Naive thymus-derived CD4-positive, alpha-beta T cell (primary cell): ENCODE measurements around the gene ABCB11. TPM values are rescaled to one million over a fixed set of nuclear protein-coding genes. Genes with fewer than 3 reads are reported as not detected.
A peak's percentile ranks its signal among the peaks of the same experiment; 100 is the strongest.

ENCODE experiments used
- ATAC-seq: fragments of 150-1000 bp; cut with Tn5 transposase; 2 replicates; pipeline ENCODE4 v1.10.0; 2021; ENCODE audit warnings: mild to moderate bottlenecking, moderate library complexity
- CTCF ChIA-PET: fragments of 350-600 bp; sonication (Branson Sonifier 250); formaldehyde crosslinking; loops from one replicate; lab custom pipeline; 2021; ENCODE audit warnings: antibody characterized with exemption; lab: Charles Lee
- POLR2A ChIA-PET: fragments of 350-600 bp; sonication (Branson Sonifier 250); formaldehyde crosslinking; loops from one replicate; lab custom pipeline; 2021; ENCODE audit warnings: antibody characterized with exemption, inconsistent platforms; lab: Charles Lee
- DNase-seq, 9 donors: peaks; one replicate each; pipeline versions ENCODE4 v3.0.0 to v3.0.0-alpha.2; 2020 to 2022; ENCODE audit warnings: mixed read lengths in 1 of 9
- H3K27ac ChIP-seq: one replicate; pipeline ENCODE4 v1.7.0; 2013; ENCODE audit warnings: mild to moderate bottlenecking, low read depth, low read length, moderate library complexity
- H3K27me3 ChIP-seq, 2 donors: one replicate each; pipeline ENCODE4 v1.7.0; 2013; ENCODE audit warnings: low read length in 2 of 2, mild to moderate bottlenecking in 2 of 2, moderate library complexity in 2 of 2; ENCODE audit not compliant: control insufficient read depth in 2 of 2, insufficient read depth in 2 of 2
- H3K36me3 ChIP-seq, 3 experiments: 1 replicate in 2 of 3; 2 replicates in 1 of 3; pipeline ENCODE4 v1.7.0; 2013; ENCODE audit warnings: low read length in 3 of 3, mild to moderate bottlenecking in 3 of 3, moderate library complexity in 1 of 3; ENCODE audit not compliant: insufficient read depth in 3 of 3, control insufficient read depth in 2 of 3
- H3K4me1 ChIP-seq, 2 donors: one replicate each; pipeline ENCODE4 v1.7.0; 2013; ENCODE audit warnings: low read length in 2 of 2, mild to moderate bottlenecking in 2 of 2, moderate library complexity in 1 of 2; ENCODE audit not compliant: control insufficient read depth in 2 of 2, insufficient read depth in 2 of 2
- H3K4me3 ChIP-seq: 2 replicates; pipeline ENCODE4 v1.7.0; 2013; ENCODE audit warnings: mild to moderate bottlenecking, low read length
- H3K9me3 ChIP-seq, 3 experiments: 1 replicate in 2 of 3; 2 replicates in 1 of 3; pipeline ENCODE4 v1.7.0; 2013; ENCODE audit warnings: low read length in 3 of 3; ENCODE audit not compliant: control insufficient read depth in 2 of 3
- H3K27ac Mint-ChIP-seq, 9 donors: one replicate each; pipeline ENCODE4 v1.8.0; 2020 to 2022; ENCODE audit warnings: mixed read lengths in 9 of 9, mild to moderate bottlenecking in 8 of 9, moderate library complexity in 5 of 9, inconsistent platforms in 2 of 9
- H3K27me3 Mint-ChIP-seq, 5 donors: one replicate each; pipeline ENCODE4 v1.8.0; 2021 to 2022; ENCODE audit warnings: mixed read lengths in 5 of 5, mild to moderate bottlenecking in 1 of 5
- H3K36me3 Mint-ChIP-seq, 5 donors: one replicate each; pipeline ENCODE4 v1.8.0; 2020 to 2022; ENCODE audit warnings: mixed read lengths in 5 of 5, mild to moderate bottlenecking in 3 of 5, inconsistent platforms in 1 of 5
- H3K4me1 Mint-ChIP-seq, 7 donors: one replicate each; pipeline ENCODE4 v1.8.0; 2020 to 2022; ENCODE audit warnings: mixed read lengths in 7 of 7, mild to moderate bottlenecking in 3 of 7, inconsistent platforms in 1 of 7
- H3K4me3 Mint-ChIP-seq, 10 donors: one replicate each; pipeline ENCODE4 v1.8.0; 2020 to 2022; ENCODE audit warnings: mild to moderate bottlenecking in 10 of 10, mixed read lengths in 10 of 10, moderate library complexity in 6 of 10, inconsistent platforms in 2 of 10
- H3K9me3 Mint-ChIP-seq, 11 donors: one replicate each; pipeline ENCODE4 v1.8.0; 2020 to 2022; ENCODE audit warnings: mixed read lengths in 11 of 11, mild to moderate bottlenecking in 4 of 11, inconsistent platforms in 1 of 11, moderate library complexity in 1 of 11
- intact Hi-C, 2 donors: fragments of 100-400 bp; cut with micrococcal nuclease; formaldehyde crosslinking; loops; one replicate each; pipeline ENCODE4 v1.15.1; 2023
- polyA plus RNA-seq, 2 donors: library from polyadenylated mRNA; unstranded; fragments of 300-500 nt; fragmentation: Illumina TruSeq; gene quantifications; one replicate each; pipeline ENCODE4 v1.2.3, GENCODE V29; 2021
- total RNA-seq, 6 experiments: library from RNA in 5 of 6; stranded (reverse) in 5 of 6; gene quantifications; 1 replicate in 5 of 6; 2 replicates in 1 of 6; pipeline ENCODE4 v1.2.3 and lab custom pipeline; 2021 to 2026

The ABCB11 gene
- total and polyA plus RNA-seq, 7 experiments from 2014 or later = not detected

DNA sequence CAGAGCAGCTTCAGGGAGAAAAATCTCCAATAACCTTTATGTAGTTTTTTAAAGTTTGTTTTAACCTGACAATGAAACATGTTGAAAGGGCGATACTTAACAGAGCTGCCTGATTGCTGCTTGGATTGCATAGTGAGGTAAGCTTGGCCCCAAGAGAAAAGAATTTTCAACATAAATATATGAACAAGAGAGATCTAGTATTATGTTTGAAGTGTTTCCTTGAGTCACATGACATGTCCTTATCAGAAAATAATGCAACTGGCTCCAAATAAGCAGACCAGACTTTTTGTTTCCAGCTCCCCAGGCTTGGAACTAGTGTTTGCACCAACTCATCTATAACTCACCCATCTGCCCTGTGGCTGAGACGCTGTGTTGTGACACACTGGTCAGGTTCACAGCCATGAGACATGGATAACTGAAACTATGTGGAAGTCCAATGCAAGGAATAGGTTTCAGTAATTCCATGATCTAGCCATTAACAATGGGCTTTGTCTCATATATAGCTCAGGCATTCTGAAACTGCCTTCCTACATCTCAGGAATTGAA is 44.7 kb downstream of the ABCB11 start:
- H3K27me3 ChIP-seq = no peaks in the 10 kb centered on the region
- no peaks in the 10 kb centered on the region for H3K9me3 ChIP-seq
- Mint-ChIP-seq H3K9me3 (no peaks in the 10 kb centered on the region), H3K27me3 (peaks cover 0 to 12% (median 0%) of the 10 kb centered on the region in 5 donors), H3K4me1 (no peaks in the 10 kb centered on the region), H3K4me3 (no peak overlapping the region), H3K36me3 (no peaks in the 10 kb centered on the region), H3K27ac (no peak overlapping the region)
- no peak overlapping the region for H3K4me3 ChIP-seq
- ChIA-PET POLR2A (no interaction called here), CTCF (interaction anchor here (0.7 kb wide), 1 partner anchor 66 kb away, joined by 4 read pairs; no protein-coding TSS in a partner anchor)
- intact Hi-C loops = no loop called here
- H3K4me1 ChIP-seq = no peaks in the 10 kb centered on the region
- H3K27ac ChIP-seq = no peak overlapping the region
- no peak for DNase-seq
- ATAC-seq = no peak
- no peaks in the 10 kb centered on the region for H3K36me3 ChIP-seq

DNA sequence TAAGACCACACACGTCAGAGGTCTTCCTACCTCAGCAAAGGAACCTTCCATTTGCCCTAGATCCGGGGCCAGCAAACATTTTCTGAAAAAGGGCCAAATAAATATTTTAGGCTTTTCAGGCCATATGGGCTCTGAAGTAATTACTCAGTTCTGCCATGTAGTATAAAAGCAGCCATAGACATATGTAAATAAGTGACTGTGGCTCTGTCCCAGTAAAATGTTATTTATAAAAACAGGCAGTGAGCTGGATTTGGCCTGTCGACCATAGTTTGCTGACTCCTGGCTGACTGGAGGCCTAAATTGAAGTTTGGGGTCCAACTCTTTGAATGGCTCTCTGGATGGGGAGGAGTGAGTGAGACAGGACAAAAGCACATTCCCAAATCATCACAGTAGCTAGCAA is 49.5 kb downstream of the ABCB11 start:
- H3K9me3 Mint-ChIP-seq = peaks cover 0 to 5% (median 0%) of the 10 kb centered on the region in 11 donors
- H3K9me3 ChIP-seq = no peaks in the 10 kb centered on the region
- no peak overlapping the region for H3K27ac ChIP-seq
- H3K4me3 ChIP-seq = no peak overlapping the region
- no peaks in the 10 kb centered on the region for H3K36me3 ChIP-seq
- ChIA-PET CTCF (no interaction called here), POLR2A (no interaction called here)
- DNase-seq = no peak
- H3K4me1 ChIP-seq = no peaks in the 10 kb centered on the region
- H3K27me3 ChIP-seq = no peaks in the 10 kb centered on the region
- H3K4me1 Mint-ChIP-seq = peaks cover 0 to 6% (median 0%) of the 10 kb centered on the region in 7 donors
- intact Hi-C loops = no loop called here
- no peaks in the 10 kb centered on the region for H3K36me3 Mint-ChIP-seq
- peaks cover 0 to 5% (median 0%) of the 10 kb centered on the region in 5 donors for H3K27me3 Mint-ChIP-seq
- no peak overlapping the region for H3K4me3 Mint-ChIP-seq
- H3K27ac Mint-ChIP-seq = no peak overlapping the region
- ATAC-seq = no peak

DNA sequence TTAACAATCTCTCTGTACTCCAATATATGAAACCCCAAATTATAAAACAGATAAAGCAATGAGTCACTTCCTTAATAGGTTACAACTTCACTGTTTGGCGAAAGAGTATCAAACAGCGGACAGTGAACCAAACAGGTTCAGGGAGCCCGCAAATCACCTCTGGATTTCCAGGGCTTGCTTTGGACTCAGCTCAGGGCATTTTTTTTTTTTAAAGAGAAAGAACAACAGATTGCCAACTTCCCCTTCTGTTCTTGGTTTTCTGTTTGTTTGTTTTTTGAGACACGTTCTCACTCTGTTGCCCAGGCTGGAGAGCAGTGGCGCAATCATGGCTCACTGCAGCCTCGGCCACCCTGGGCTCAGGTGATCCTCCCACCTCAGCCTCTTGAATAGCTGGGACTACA is 52.7 kb downstream of the ABCB11 start:
- no peak overlapping the region for H3K4me3 ChIP-seq
- no peaks in the 10 kb centered on the region for H3K4me1 ChIP-seq
- CTCF ChIA-PET = no interaction called here
- ATAC-seq (no peak), DNase-seq (no peak)
- no peaks in the 10 kb centered on the region for H3K27me3 ChIP-seq
- Mint-ChIP-seq H3K9me3 (peaks cover 0 to 5% (median 0%) of the 10 kb centered on the region in 11 donors), H3K36me3 (no peaks in the 10 kb centered on the region), H3K27me3 (no peaks in the 10 kb centered on the region), H3K4me3 (no peak overlapping the region), H3K27ac (peak overlapping the region in 1 of 9 donors; percentile 37), H3K4me1 (peaks cover 0 to 6% (median 0%) of the 10 kb centered on the region in 7 donors)
- POLR2A ChIA-PET = interaction anchor here (0.6 kb wide), 1 partner anchor 1021 kb away, joined by 3 read pairs; no protein-coding TSS in a partner anchor
- intact Hi-C loops = no loop called here
- H3K9me3 ChIP-seq = no peaks in the 10 kb centered on the region
- no peak overlapping the region for H3K27ac ChIP-seq
- no peaks in the 10 kb centered on the region for H3K36me3 ChIP-seq

DNA sequence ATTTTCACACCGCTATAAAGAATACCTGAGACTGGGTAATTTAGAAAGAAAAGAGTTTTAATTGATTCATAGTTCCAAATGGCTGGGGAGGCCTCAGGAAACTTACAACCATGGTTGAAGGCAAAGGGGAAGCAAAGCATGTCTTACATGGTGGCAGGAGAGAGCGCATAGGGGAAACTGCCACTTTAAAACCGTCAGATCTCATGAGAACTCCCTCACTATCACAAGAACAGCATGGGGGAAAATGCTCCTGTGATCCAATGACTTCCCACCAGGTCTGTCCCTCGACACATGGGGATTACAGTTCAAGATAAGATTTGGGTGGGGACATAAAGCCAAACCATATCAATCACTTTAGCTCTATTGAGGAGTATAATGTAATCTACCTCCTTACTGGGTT is 53.5 kb downstream of the ABCB11 start:
- H3K36me3 ChIP-seq = no peaks in the 10 kb centered on the region
- intact Hi-C loops = no loop called here
- no peaks in the 10 kb centered on the region for H3K27me3 ChIP-seq
- ChIA-PET POLR2A (no interaction called here), CTCF (no interaction called here)
- H3K36me3 Mint-ChIP-seq = no peaks in the 10 kb centered on the region
- no peak overlapping the region for H3K4me3 Mint-ChIP-seq
- no peak for ATAC-seq
- H3K27me3 Mint-ChIP-seq = no peaks in the 10 kb centered on the region
- H3K27ac ChIP-seq = no peak overlapping the region
- H3K27ac Mint-ChIP-seq = no peak overlapping the region
- H3K4me1 Mint-ChIP-seq = peaks cover 0 to 6% (median 0%) of the 10 kb centered on the region in 7 donors
- peaks cover 0 to 5% (median 0%) of the 10 kb centered on the region in 11 donors for H3K9me3 Mint-ChIP-seq
- no peak overlapping the region for H3K4me3 ChIP-seq
- no peaks in the 10 kb centered on the region for H3K4me1 ChIP-seq
- no peaks in the 10 kb centered on the region for H3K9me3 ChIP-seq
- DNase-seq = peak in 1 of 9 donors; percentile 18

DNA sequence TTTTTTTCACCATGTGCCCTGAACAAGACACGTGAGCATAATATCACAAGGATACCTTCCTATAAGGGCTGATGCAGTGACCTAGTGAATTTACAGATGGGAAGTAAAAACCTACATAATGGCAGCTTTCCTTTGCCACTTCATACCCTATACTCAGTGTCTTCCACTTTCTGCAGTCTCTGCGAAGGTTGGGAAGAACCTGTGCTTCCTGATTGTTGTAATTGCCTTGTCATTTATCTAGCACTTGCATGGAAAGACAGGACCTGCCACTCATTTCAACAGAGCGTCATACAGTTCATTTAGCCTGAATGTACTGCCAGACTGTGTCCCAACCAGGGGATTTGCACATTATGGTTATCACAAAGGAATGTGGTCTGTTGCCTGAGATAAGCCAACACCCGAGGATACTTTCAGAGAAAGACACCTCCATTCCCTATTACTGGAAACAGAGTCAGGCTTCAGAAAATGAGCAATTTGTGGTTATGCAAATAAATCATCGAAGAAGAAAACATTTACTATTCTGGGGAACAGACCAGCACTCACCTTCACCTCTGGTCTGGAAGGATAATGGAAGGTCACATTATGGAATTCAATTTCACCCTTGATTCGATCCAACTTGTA is 55.0 kb downstream of the ABCB11 start:
- CTCF ChIA-PET = no interaction called here
- no peak overlapping the region for H3K27ac ChIP-seq
- no peaks in the 10 kb centered on the region for H3K36me3 ChIP-seq
- DNase-seq (peak in 1 of 9 donors; percentile 29), ATAC-seq (no peak)
- POLR2A ChIA-PET = no interaction called here
- no peaks in the 10 kb centered on the region for H3K27me3 ChIP-seq
- H3K9me3 ChIP-seq = no peaks in the 10 kb centered on the region
- no peaks in the 10 kb centered on the region for H3K27me3 Mint-ChIP-seq
- H3K4me1 ChIP-seq = no peaks in the 10 kb centered on the region
- H3K27ac Mint-ChIP-seq = peak overlapping the region in 1 of 9 donors; percentile 46
- no peak overlapping the region for H3K4me3 ChIP-seq
- H3K4me3 Mint-ChIP-seq = no peak overlapping the region
- H3K9me3 Mint-ChIP-seq = peaks cover 0 to 5% (median 0%) of the 10 kb centered on the region in 11 donors
- peaks cover 0 to 6% (median 0%) of the 10 kb centered on the region in 7 donors for H3K4me1 Mint-ChIP-seq
- intact Hi-C loops = no loop called here
- no peaks in the 10 kb centered on the region for H3K36me3 Mint-ChIP-seq

DNA sequence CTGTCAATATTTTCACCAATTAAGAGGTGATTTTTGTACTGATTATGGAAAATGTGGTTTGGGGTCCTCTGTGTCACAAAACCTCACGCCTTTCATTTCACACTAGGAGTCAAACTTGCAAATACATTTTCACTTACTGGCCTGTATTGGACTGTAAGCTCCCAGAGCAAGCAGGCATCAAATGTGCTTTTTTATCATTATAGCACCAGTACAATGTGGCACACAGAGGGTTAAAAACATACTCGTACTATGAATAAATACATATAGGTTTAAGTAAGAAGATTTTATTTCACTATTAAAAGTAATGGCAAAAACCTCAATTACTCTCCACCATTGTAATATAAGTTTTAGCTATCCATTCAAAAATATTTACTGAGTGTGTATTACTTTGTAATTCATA is 56.7 kb downstream of the ABCB11 start:
- H3K27ac ChIP-seq = no peak overlapping the region
- peaks cover 0 to 4% (median 0%) of the 10 kb centered on the region in 7 donors for H3K4me1 Mint-ChIP-seq
- H3K4me3 ChIP-seq = no peak overlapping the region
- H3K9me3 ChIP-seq = no peaks in the 10 kb centered on the region
- no peaks in the 10 kb centered on the region for H3K4me1 ChIP-seq
- H3K27ac Mint-ChIP-seq = no peak overlapping the region
- ATAC-seq = no peak
- H3K4me3 Mint-ChIP-seq = no peak overlapping the region
- DNase-seq = no peak
- no peaks in the 10 kb centered on the region for H3K36me3 ChIP-seq
- POLR2A ChIA-PET = interaction anchor here (0.8 kb wide), 1 partner anchor 119 kb away, joined by 3 read pairs; no protein-coding TSS in a partner anchor
- CTCF ChIA-PET = interaction anchor here (0.6 to 0.8 kb wide), 2 partner anchors 8 to 286 kb away, joined by 3 read pairs; no protein-coding TSS in a partner anchor
- H3K27me3 ChIP-seq = no peaks in the 10 kb centered on the region
- peaks cover 0 to 1% (median 0%) of the 10 kb centered on the region in 5 donors for H3K27me3 Mint-ChIP-seq
- peaks cover 0 to 5% (median 0%) of the 10 kb centered on the region in 11 donors for H3K9me3 Mint-ChIP-seq
- intact Hi-C loops = loop anchor here in 1 of 2 donors (5.0 kb wide), 2 partner anchors 488 to 588 kb away; no protein-coding TSS in a partner anchor
- H3K36me3 Mint-ChIP-seq = no peaks in the 10 kb centered on the region
